ENCODE data around the gene BLVRB. TPM values are rescaled to one million over a fixed set of nuclear protein-coding genes. Genes with fewer than 3 reads are reported as not detected.

The BLVRB gene
- total RNA-seq, 1 experiment from 2014 or later = 113 TPM

GRCh38 chr19:40400559-40400958 is 65.0 kb downstream of the BLVRB start:
- RAD21 ChIA-PET (ENCODE audit: low non-redundant PET in 1 of 2, low total read pairs in 2 of 2, uncharacterized antibody in 2 of 2, unreplicated experiment in 2 of 2) = interaction anchor here in 1 of 2 experiments (0.6 kb wide), 1 partner anchor 140 kb away, joined by 3 read pairs; no protein-coding TSS in a partner anchor
- CTCF ChIA-PET = no interaction called here
- BruUV-seq (replicated peaks) = no TSS peak
- no peaks in the 10 kb centered on the region for H3K79me2 ChIP-seq (ENCODE audit: insufficient read depth, low read length)
- H3K27me3 ChIP-seq (ENCODE audit: insufficient read depth, low read length) = no peaks in the 10 kb centered on the region
- no peak for DNase-seq (ENCODE audit: low read depth, low spot score)
- intact Hi-C loops (cut with micrococcal nuclease) = no loop called here
- no peak overlapping the region for H3K4me2 ChIP-seq (ENCODE audit: low read length)
- H4K20me1 ChIP-seq (ENCODE audit: insufficient read depth) = no peaks in the 10 kb centered on the region
- H3K9ac ChIP-seq (ENCODE audit: low read length) = no peak overlapping the region
- no peaks in the 10 kb centered on the region for H3K36me3 ChIP-seq (ENCODE audit: control insufficient read depth in 1 of 2, insufficient read depth in 2 of 2, low read length in 2 of 2)
- peaks cover 12 to 35% of the 10 kb centered on the region in 2 experiments; a peak in 3 of 4 replicates for H3K4me1 ChIP-seq (ENCODE audit: control insufficient read depth in 1 of 2, insufficient read depth in 2 of 2, low read length in 2 of 2)
- H2AFZ ChIP-seq (ENCODE audit: low read depth, low read length, poor library complexity, severe bottlenecking) = no peak overlapping the region
- H3K27ac ChIP-seq (ENCODE audit: low read depth, low read length) = no peak overlapping the region
- no peaks in the 10 kb centered on the region for H3K9me2 ChIP-seq (ENCODE audit: insufficient read depth)
- ATAC-seq = no peak
- H3K4me3 ChIP-seq (replicated peaks in 1 of 2; ENCODE audit: low read depth in 1 of 2, low read length in 2 of 2) = no peak overlapping the region
- POLR2A ChIA-PET = no interaction called here
- TF ChIP-seq ZFX (IDR thresholded peaks at IDR 0.05) (no peak), POLR2A (IDR thresholded peaks at IDR 0.05; ENCODE audit: borderline replicate concordance, extremely low read depth, insufficient read depth, insufficient read length) (no peak), ZBTB33 (IDR thresholded peaks at IDR 0.05; ENCODE audit: extremely low read depth, insufficient replicate concordance, low read length) (no peak), CTCF (IDR thresholded peaks at IDR 0.05 in 2 of 3, conservative IDR thresholded peaks at IDR 0.05 in 1 of 3; ENCODE audit: borderline replicate concordance in 1 of 3, insufficient read depth in 1 of 3, low read depth in 2 of 3, low read length in 2 of 3) (no peak), SP1 (IDR thresholded peaks at IDR 0.05; ENCODE audit: low read depth) (no peak), POLR2AphosphoS5 (IDR thresholded peaks at IDR 0.05; ENCODE audit: low read depth, low read length) (no peak), ZNF274 (IDR thresholded peaks at IDR 0.05; ENCODE audit: low read depth, low read length) (no peak), EZH2 (IDR thresholded peaks at IDR 0.05) (no peak), SIN3A (IDR thresholded peaks at IDR 0.05; ENCODE audit: low read depth) (no peak), RAD21 (IDR thresholded peaks at IDR 0.05; ENCODE audit: low read depth) (no peak)
- no peaks in the 10 kb centered on the region for H3K9me3 ChIP-seq (ENCODE audit: control insufficient read depth in 1 of 2, insufficient read depth in 1 of 2, low read depth in 1 of 2, low read length in 2 of 2)
